H1 (cell line): ENCODE measurements around the gene GSDME. TPM values are rescaled to one million over a fixed set of nuclear protein-coding genes. Genes with fewer than 3 reads are reported as not detected.
A peak's percentile ranks its signal among the peaks of the same experiment; 100 is the strongest.

ENCODE experiments used
- CTCF ChIA-PET: fragments of 300-600 bp; sonication (Branson Sonifier 250); formaldehyde crosslinking; loops from one replicate; lab custom pipeline; 2021; ENCODE audit not compliant: partially characterized antibody; lab: Charles Lee
- POLR2A ChIA-PET: fragments of 300-600 bp; sonication (Branson Sonifier 250); formaldehyde crosslinking; loops from one replicate; lab custom pipeline; 2021; ENCODE audit warnings: inconsistent platforms; ENCODE audit not compliant: partially characterized antibody; lab: Charles Lee
- DNase-seq, 2 experiments: peaks; one replicate each; pipeline versions ENCODE4 v3.0.0 to v3.0.0-alpha.2; 2010 to 2022; ENCODE audit warnings: low spot score in 2 of 2, low read depth in 1 of 2, mixed read lengths in 1 of 2
- FAIRE-seq: peaks from 2 replicates; lab custom pipeline; 2011; peaks lifted over from hg19 to GRCh38; lab: Jason Lieb, UNC
- H2AFZ ChIP-seq: 2 replicates; pipeline ENCODE4 v1.8.1; 2012; ENCODE audit warnings: low read length, inconsistent platforms
- H2AK5ac ChIP-seq: 2 replicates; pipeline ENCODE4 v1.6.1; 2013; ENCODE audit warnings: low read depth, low read length
- H2BK120ac ChIP-seq: replicated peaks from 2 replicates; pipeline ENCODE3; 2013; ENCODE audit warnings: low read depth, low read length, inconsistent platforms
- H2BK12ac ChIP-seq: 2 replicates; pipeline ENCODE4 v1.6.1; 2013; ENCODE audit warnings: low read depth, low read length
- H2BK15ac ChIP-seq: 2 replicates; pipeline ENCODE4 v1.6.1; 2013; ENCODE audit warnings: low read length
- H2BK20ac ChIP-seq: 2 replicates; pipeline ENCODE4 v1.6.1; 2013; ENCODE audit warnings: low read length
- H2BK5ac ChIP-seq: 2 replicates; pipeline ENCODE4 v1.6.1; 2013; ENCODE audit warnings: low read depth, low read length
- H3K14ac ChIP-seq: 2 replicates; pipeline ENCODE4 v1.6.1; 2013; ENCODE audit warnings: inconsistent platforms; ENCODE audit not compliant: insufficient read length
- H3K18ac ChIP-seq: 2 replicates; pipeline ENCODE4 v1.6.1; 2013; ENCODE audit warnings: low read length; ENCODE audit errors: extremely low read depth
- H3K23ac ChIP-seq: 2 replicates; pipeline ENCODE4 v1.6.1; 2013; ENCODE audit warnings: inconsistent platforms; ENCODE audit not compliant: insufficient read length
- H3K23me2 ChIP-seq: 2 replicates; pipeline ENCODE4 v1.6.1; 2013; ENCODE audit warnings: low read depth, low read length
- H3K27ac ChIP-seq: 2 replicates; pipeline ENCODE4 v1.6.1; 2011; ENCODE audit warnings: low read depth, low read length, inconsistent platforms
- H3K27me3 ChIP-seq, 4 experiments: replicated peaks in 1 of 4; 1 replicate in 1 of 4; 2 replicates in 3 of 4; pipeline versions ENCODE4 v1.6.1 to v1.8.1; 2011 to 2013; ENCODE audit warnings: low read length in 3 of 4, mild to moderate bottlenecking in 3 of 4, inconsistent platforms in 2 of 4, mixed read lengths in 2 of 4, moderate library complexity in 1 of 4; ENCODE audit not compliant: control insufficient read depth in 3 of 4, insufficient read depth in 3 of 4; ENCODE audit errors: extremely low read depth in 1 of 4
- H3K36me3 ChIP-seq, 4 experiments: 2 replicates each; pipeline versions ENCODE4 v1.6.1 to v1.8.1; 2011 to 2013; ENCODE audit warnings: mild to moderate bottlenecking in 4 of 4, low read length in 3 of 4, moderate library complexity in 2 of 4, control low read depth in 1 of 4, inconsistent platforms in 1 of 4; ENCODE audit not compliant: insufficient read depth in 4 of 4, control insufficient read depth in 2 of 4
- H3K4ac ChIP-seq: replicated peaks from 2 replicates; pipeline ENCODE3; 2013; ENCODE audit warnings: low read length, low read depth, mixed read lengths, inconsistent platforms; ENCODE audit not compliant: insufficient read length
- H3K4me1 ChIP-seq, 4 experiments: replicated peaks in 1 of 4; 1 replicate in 1 of 4; 2 replicates in 3 of 4; pipeline versions ENCODE4 v1.6.1 to v1.8.1; 2011 to 2013; ENCODE audit warnings: low read length in 3 of 4, inconsistent platforms in 2 of 4, mixed read lengths in 1 of 4; ENCODE audit not compliant: insufficient read depth in 4 of 4, control insufficient read depth in 3 of 4
- H3K4me2 ChIP-seq, 2 experiments: 2 replicates each; pipeline versions ENCODE4 v1.6.1 to v1.8.1; 2011 to 2013; ENCODE audit warnings: low read depth in 2 of 2, low read length in 2 of 2, control low read depth in 1 of 2, inconsistent platforms in 1 of 2, mild to moderate bottlenecking in 1 of 2; ENCODE audit not compliant: insufficient read depth in 1 of 2
- H3K4me3 ChIP-seq, 4 experiments: fragments of 200-600, 300-600 bp in 1 of 4; sonication (generic), shearing (Covaris generic), sonication (Bioruptor Twin) in 1 of 4; 2 replicates each; pipeline versions ENCODE4 v1.5.1 to v1.8.1; 2011 to 2016; ENCODE audit warnings: low read length in 4 of 4, low read depth in 3 of 4, control low read depth in 2 of 4, inconsistent platforms in 2 of 4, mild to moderate bottlenecking in 2 of 4, mixed read lengths in 1 of 4, moderate library complexity in 1 of 4; ENCODE audit not compliant: insufficient read depth in 2 of 4; ENCODE audit errors: extremely low read depth in 1 of 4
- H3K56ac ChIP-seq: replicated peaks from 2 replicates; pipeline ENCODE3; 2013; ENCODE audit warnings: low read depth, mild to moderate bottlenecking, mixed read lengths, low read length, inconsistent platforms; ENCODE audit not compliant: insufficient read length
- H3K79me1 ChIP-seq: 2 replicates; pipeline ENCODE4 v1.6.1; 2013; ENCODE audit warnings: low read depth, low read length, control low read depth
- H3K79me2 ChIP-seq, 2 experiments: 2 replicates each; pipeline versions ENCODE4 v1.6.1 to v1.8.1; 2012 to 2013; ENCODE audit warnings: low read length in 2 of 2, mild to moderate bottlenecking in 2 of 2, inconsistent platforms in 1 of 2; ENCODE audit not compliant: insufficient read depth in 2 of 2, control insufficient read depth in 1 of 2
- H3K9ac ChIP-seq, 4 experiments: replicated peaks in 1 of 4; 1 replicate in 1 of 4; 2 replicates in 3 of 4; pipeline versions ENCODE4 v1.6.1 to v1.8.1; 2011 to 2013; ENCODE audit warnings: low read depth in 3 of 4, low read length in 3 of 4, control low read depth in 2 of 4, mild to moderate bottlenecking in 2 of 4, moderate library complexity in 2 of 4, inconsistent platforms in 1 of 4; ENCODE audit errors: extremely low read depth in 1 of 4
- H3K9me3 ChIP-seq, 2 experiments: 2 replicates each; pipeline versions ENCODE4 v1.6.1 to v1.8.1; 2012 to 2013; ENCODE audit warnings: mild to moderate bottlenecking in 2 of 2, moderate library complexity in 2 of 2, control low read depth in 1 of 2, inconsistent platforms in 1 of 2, low read depth in 1 of 2, low read length in 1 of 2, mixed read lengths in 1 of 2; ENCODE audit not compliant: insufficient read depth in 2 of 2
- H4K20me1 ChIP-seq, 2 experiments: replicated peaks in 1 of 2; 2 replicates each; pipeline versions ENCODE3 to v1.8.1; 2011 to 2013; ENCODE audit warnings: inconsistent platforms in 2 of 2, low read length in 2 of 2, mild to moderate bottlenecking in 1 of 2; ENCODE audit not compliant: insufficient read depth in 2 of 2, control insufficient read depth in 1 of 2
- H4K5ac ChIP-seq: 2 replicates; pipeline ENCODE4 v1.6.1; 2013; ENCODE audit warnings: low read length, low read depth, mixed read lengths, inconsistent platforms; ENCODE audit not compliant: insufficient read length
- H4K8ac ChIP-seq: 2 replicates; pipeline ENCODE4 v1.8.0; 2013; ENCODE audit warnings: mild to moderate bottlenecking, moderate library complexity, low read length, inconsistent platforms; ENCODE audit not compliant: insufficient read depth; ENCODE audit errors: extremely low read depth
- H4K91ac ChIP-seq: replicated peaks from 2 replicates; pipeline ENCODE3; 2013; ENCODE audit warnings: low read length, mixed read lengths, inconsistent platforms; ENCODE audit not compliant: insufficient read length
- CBX5 ChIP-seq: fragments of 300-800, 300-1000 bp; sonication (generic); IDR thresholded peaks from 2 replicates; pipeline ENCODE4 v1.7.1; 2016; ENCODE audit warnings: antibody characterized with exemption, low read length, low read depth
- CEBPB ChIP-seq: IDR thresholded peaks from 2 replicates; pipeline ENCODE4 v1.6.1; 2012; ENCODE audit warnings: low read depth, low read length
- E2F6 ChIP-seq: IDR thresholded peaks from 2 replicates; pipeline ENCODE4 v1.6.1; 2012; ENCODE audit warnings: inconsistent platforms
- GTF2F1 ChIP-seq: IDR thresholded peaks from 2 replicates; pipeline ENCODE4 v1.6.1; 2012; ENCODE audit warnings: low read depth, low read length, improper control_type of control experiment, borderline replicate concordance
- HDAC6 ChIP-seq: IDR thresholded peaks from one replicate; pipeline ENCODE4 v1.7.1; 2012; ENCODE audit warnings: low read depth, mild to moderate bottlenecking, inconsistent platforms, low read length, moderate library complexity
- JUN ChIP-seq: IDR thresholded peaks from 2 replicates; pipeline ENCODE4 v1.6.1; 2011; ENCODE audit warnings: low read depth, mild to moderate bottlenecking, improper control_type of control experiment, low read length
- MAFK ChIP-seq: IDR thresholded peaks from 2 replicates; pipeline ENCODE4 v1.6.1; 2012; ENCODE audit warnings: low read depth, mild to moderate bottlenecking, improper control_type of control experiment, low read length
- NANOG ChIP-seq: IDR thresholded peaks from 2 replicates; pipeline ENCODE4 v1.6.1; 2011; ENCODE audit warnings: low read length, low read depth, mild to moderate bottlenecking, inconsistent platforms; ENCODE audit not compliant: insufficient read depth, poor library complexity, severe bottlenecking
- RFX5 ChIP-seq: IDR thresholded peaks from 2 replicates; pipeline ENCODE4 v1.6.1; 2011; ENCODE audit warnings: low read depth, low read length, improper control_type of control experiment, borderline replicate concordance
- RNF2 ChIP-seq: fragments of 200-900, 300-1000 bp; sonication (generic); IDR thresholded peaks from 2 replicates; pipeline ENCODE4 v1.7.1; 2016; ENCODE audit warnings: borderline replicate concordance, low read depth, mild to moderate bottlenecking, antibody characterized with exemption, low read length; ENCODE audit not compliant: poor library complexity, severe bottlenecking; ENCODE audit errors: missing control alignments
- SIRT6 ChIP-seq: IDR thresholded peaks from one replicate; pipeline ENCODE4 v1.7.1; 2012; ENCODE audit warnings: low read length, inconsistent platforms
- TBP ChIP-seq: IDR thresholded peaks from 2 replicates; pipeline ENCODE4 v1.6.1; 2011; ENCODE audit warnings: low read depth, low read length, improper control_type of control experiment
- WGBS, 2 experiments: shearing (Covaris generic) in 1 of 2; methylation state at CpG; one replicate each; pipeline versions ENCODE4 v1.1.6 to v1.1.7; 2013 to 2015; ENCODE audit warnings: low lambda C conversion rate in 2 of 2, mixed read lengths in 2 of 2, inconsistent platforms in 1 of 2, low coverage in 1 of 2, missing lambda C conversion rate in 1 of 2; ENCODE audit not compliant: insufficient replicate concordance in 2 of 2, insufficient coverage in 1 of 2, insufficient read length in 1 of 2; ENCODE audit errors: extremely low coverage in 1 of 2, missing lambda C conversion rate in 1 of 2; 5-methylcytosine and 5-hydroxymethylcytosine counted together
- polyA plus RNA-seq, 7 experiments: library from polyadenylated mRNA; depleted of rRNA in 3 of 7; stranded (reverse) in 5 of 7; unstranded in 2 of 7; fragments of >200 nt in 5 of 7; fragments of 200-250 nt in 2 of 7; gene quantifications; 1 replicate in 5 of 7; 2 replicates in 1 of 7; 4 replicates in 1 of 7; pipeline versions ENCODE4 v1.2.1 to v1.2.3, GENCODE V29; 2011 to 2013; ENCODE audit warnings: missing spikeins in 2 of 7, mixed read lengths in 2 of 7
- total RNA-seq: library from RNA; stranded (reverse); fragmentation: NEBNext Ultra II Directional; extraction: Animal tissue kit (Norgen Biotek cat#: 25700); gene quantifications from 2 replicates; pipeline ENCODE4 v1.2.1, GENCODE V29; 2021

GSDME gene
- total and polyA plus RNA-seq, 2 of the 8 experiments (the other 6 are each of a cell fraction or from before 2014, with no cell fraction given), result 5.4 to 7.6 TPM

DNA sequence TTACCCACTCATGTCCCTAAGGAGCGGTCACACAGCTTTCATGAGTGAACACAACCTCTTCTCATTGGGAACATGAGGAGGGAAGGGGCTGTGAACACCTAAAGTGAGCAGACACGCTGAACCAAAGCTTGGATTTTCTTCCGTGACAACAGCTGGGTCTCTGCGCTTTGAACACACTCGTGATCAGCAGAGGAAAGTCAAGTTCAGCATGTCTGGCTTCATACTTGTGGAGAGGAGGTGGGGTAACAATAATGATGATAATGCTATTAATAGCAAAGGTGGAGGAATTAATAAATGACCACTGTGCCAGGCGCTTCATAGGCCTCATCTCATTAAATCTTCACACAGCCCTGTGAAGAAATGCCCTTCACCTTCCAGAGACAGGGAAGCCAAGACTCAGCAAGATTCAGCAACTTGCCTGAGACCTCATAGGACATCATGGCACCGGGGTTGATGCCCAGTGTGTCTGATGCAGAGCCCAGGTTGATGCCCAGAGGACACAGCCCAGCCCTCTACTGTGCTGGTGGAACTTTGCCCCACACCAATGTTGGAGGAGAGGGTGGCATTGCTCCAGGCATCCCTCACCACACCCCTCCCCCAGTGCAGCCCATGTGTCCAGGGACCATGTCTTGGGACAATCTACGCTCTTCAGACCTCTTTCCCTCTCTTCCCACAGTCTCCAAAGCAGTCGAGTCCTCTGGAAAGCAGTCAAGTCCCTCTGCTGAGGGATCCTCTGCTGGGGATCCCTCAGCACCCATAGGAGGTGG is 40.6 kb downstream of the GSDME start:
- H2AK5ac ChIP-seq, result no peak overlapping the region
- H3K27ac ChIP-seq, result no peak overlapping the region
- no peak overlapping the region for H2AFZ ChIP-seq
- no peaks in the 10 kb centered on the region for H4K20me1 ChIP-seq
- no peaks in the 10 kb centered on the region for H3K79me1 ChIP-seq
- H3K27me3 ChIP-seq, result no peaks in the 10 kb centered on the region
- H3K9me3 ChIP-seq, result no peaks in the 10 kb centered on the region
- POLR2A ChIA-PET, result interaction anchor here (1.5 kb wide), 1 partner anchor 15 kb away, joined by 3 read pairs; no protein-coding TSS in a partner anchor
- H4K8ac ChIP-seq, result peak overlapping the region; percentile 12; the same call in 1 of the 2 replicates
- no peaks in the 10 kb centered on the region for H3K36me3 ChIP-seq
- WGBS, 2 experiments, result 84% methylated on average over 9 of the region's 9 CpGs; no CpG with 5 or more reads in 1 of the 2 experiments
- no peak overlapping the region for H2BK5ac ChIP-seq
- H3K4ac ChIP-seq, result no peak overlapping the region
- H3K23ac ChIP-seq, result no peak overlapping the region
- H2BK15ac ChIP-seq, result peak overlapping the region; percentile 62; the same call in 1 of the 2 replicates
- no peak overlapping the region for H4K5ac ChIP-seq
- H3K4me3 ChIP-seq, result no peak overlapping the region
- H3K14ac ChIP-seq, result no peak overlapping the region
- H2BK120ac ChIP-seq, result no peak overlapping the region
- H3K9ac ChIP-seq, result no peak overlapping the region
- CTCF ChIA-PET, result interaction anchor here (0.6 to 6.0 kb wide), 16 partner anchors 9 to 524 kb away, joined by 3 to 69 read pairs (median 4); no protein-coding TSS in a partner anchor
- H3K4me1 ChIP-seq, result no peaks in the 10 kb centered on the region; a peak in 4 of 7 replicates
- no peaks in the 10 kb centered on the region for H3K79me2 ChIP-seq
- no peak overlapping the region for H4K91ac ChIP-seq
- H3K23me2 ChIP-seq, result no peaks in the 10 kb centered on the region
- H3K4me2 ChIP-seq, result no peak overlapping the region
- FAIRE-seq, result no peak
- no peak overlapping the region for H3K18ac ChIP-seq
- H2BK12ac ChIP-seq, result no peak overlapping the region
- H2BK20ac ChIP-seq, result no peak overlapping the region
- DNase-seq, result peak in 1 of 2 experiments; percentile 33
- H3K56ac ChIP-seq, result no peak overlapping the region
- TF ChIP-seq SIRT6, result no peak
- no peak for TF ChIP-seq CEBPB
- TF ChIP-seq NANOG, result no peak
- TF ChIP-seq E2F6, result no peak
- TF ChIP-seq JUN, result no peak
- TF ChIP-seq MAFK, result no peak
- TF ChIP-seq RNF2, result no peak
- TF ChIP-seq CBX5, result no peak
- no peak for TF ChIP-seq TBP
- no peak for TF ChIP-seq GTF2F1
- no peak for TF ChIP-seq HDAC6
- no peak for TF ChIP-seq RFX5
